ENCODE measurements around the gene TMEM150C. TPM values are rescaled to one million over a fixed set of nuclear protein-coding genes. Genes with fewer than 3 reads are reported as not detected.

TMEM150C gene
- total RNA-seq (2021; ENCODE audit: unreplicated experiment) = 1.8 TPM
- 2.1 TPM for polyA plus RNA-seq (2012; ENCODE audit: insufficient read length)
- percentile 36 among the genes with signal in this experiment for Bru-seq, nascent RNA
- percentile 34 among the genes with signal in this experiment for BruChase-seq, experiment 1, labeled RNA remaining after a 2-hour chase
- percentile 38 among the genes with signal in this experiment for BruChase-seq, experiment 2, labeled RNA remaining after a 6-hour chase
- long read RNA-seq, partial matches to known transcripts = 0 of 3 reads
- long read RNA-seq, other reads (novel, unspliced or antisense) = 2 of 3 reads

- intact Hi-C loops (cut with micrococcal nuclease; ENCODE audit: unreplicated experiment) = no loop called here
- H3K27ac ChIP-seq (ENCODE audit: low read length) = no peak within 1 kb of the TSS
- POLR2A ChIA-PET = interaction anchor here (0.6 kb wide), 1 partner anchor 97 kb away, joined by 7 read pairs; no protein-coding TSS in a partner anchor
- no peak for DNase-seq (ENCODE audit: low read depth, low spot score)
- H3K27me3 ChIP-seq (ENCODE audit: control insufficient read depth, insufficient read depth, low read length) = no peaks in the 10 kb centered on the region; the same call in 1 of the 2 replicates
- H3K36me3 ChIP-seq (ENCODE audit: control insufficient read depth, insufficient read depth, low read length) = no peaks in the 10 kb centered on the region
- peak; percentile 92 for ATAC-seq
- H3K9me3 ChIP-seq (ENCODE audit: control insufficient read depth, insufficient read depth, low read depth, low read length) = no peaks in the 10 kb centered on the region
- BruUV-seq (replicated peaks) = no TSS peak
- no peaks in the 10 kb centered on the region for H3K4me1 ChIP-seq (ENCODE audit: control insufficient read depth, insufficient read depth, low read length)
- peak within 1 kb of the TSS; percentile 41 for H3K4me3 ChIP-seq (ENCODE audit: low read depth in 2 of 2, low read length in 2 of 2)
- in situ Hi-C loops (cut with HindIII; ENCODE audit: low pct_unique_long_range_greater_than_20kb, low sequenced_read_pairs) = no loop called here
- TF ChIP-seq TCF7L2 (IDR thresholded peaks at IDR 0.05; ENCODE audit: low read depth, low read length) = no peak
- TF ChIP-seq, protein P1, sequence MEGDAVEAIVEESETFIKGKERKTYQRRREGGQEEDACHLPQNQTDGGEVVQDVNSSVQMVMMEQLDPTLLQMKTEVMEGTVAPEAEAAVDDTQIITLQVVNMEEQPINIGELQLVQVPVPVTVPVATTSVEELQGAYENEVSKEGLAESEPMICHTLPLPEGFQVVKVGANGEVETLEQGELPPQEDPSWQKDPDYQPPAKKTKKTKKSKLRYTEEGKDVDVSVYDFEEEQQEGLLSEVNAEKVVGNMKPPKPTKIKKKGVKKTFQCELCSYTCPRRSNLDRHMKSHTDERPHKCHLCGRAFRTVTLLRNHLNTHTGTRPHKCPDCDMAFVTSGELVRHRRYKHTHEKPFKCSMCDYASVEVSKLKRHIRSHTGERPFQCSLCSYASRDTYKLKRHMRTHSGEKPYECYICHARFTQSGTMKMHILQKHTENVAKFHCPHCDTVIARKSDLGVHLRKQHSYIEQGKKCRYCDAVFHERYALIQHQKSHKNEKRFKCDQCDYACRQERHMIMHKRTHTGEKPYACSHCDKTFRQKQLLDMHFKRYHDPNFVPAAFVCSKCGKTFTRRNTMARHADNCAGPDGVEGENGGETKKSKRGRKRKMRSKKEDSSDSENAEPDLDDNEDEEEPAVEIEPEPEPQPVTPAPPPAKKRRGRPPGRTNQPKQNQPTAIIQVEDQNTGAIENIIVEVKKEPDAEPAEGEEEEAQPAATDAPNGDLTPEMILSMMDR (IDR thresholded peaks at IDR 0.05) = peak; percentile 28
- CTCF ChIA-PET = no interaction called here
Observed at GRCh38 chr4:82561786-82562563, at the start of gene TMEM150C. Gene TMEM150C, minus strand, starts transcription at chr4:82561988. Its CDS starts 57,331 bp downstream, at chr4:82504657.

- in situ Hi-C loops (cut with HindIII; ENCODE audit: low pct_unique_long_range_greater_than_20kb, low sequenced_read_pairs) (no loop called here), intact Hi-C loops (cut with micrococcal nuclease; ENCODE audit: unreplicated experiment) (no loop called here)
- DNase-seq (ENCODE audit: low read depth, low spot score) = no peak
- Histone ChIP-seq H3K36me3 (ENCODE audit: control insufficient read depth, insufficient read depth, low read length) (no peaks in the 10 kb centered on the region), H3K4me1 (ENCODE audit: control insufficient read depth, insufficient read depth, low read length) (no peaks in the 10 kb centered on the region), H3K9me3 (ENCODE audit: control insufficient read depth, insufficient read depth, low read depth, low read length) (no peaks in the 10 kb centered on the region), H3K4me3 (ENCODE audit: low read depth in 2 of 2, low read length in 2 of 2) (no peak overlapping the region), H3K27me3 (ENCODE audit: control insufficient read depth, insufficient read depth, low read length) (no peaks in the 10 kb centered on the region), H3K27ac (ENCODE audit: low read length) (no peak overlapping the region)
- BruUV-seq (replicated peaks) = no TSS peak
- TF ChIP-seq, protein P1 (IDR thresholded peaks at IDR 0.05) = no peak
- no peak for TF ChIP-seq SIN3A (IDR thresholded peaks at IDR 0.05; ENCODE audit: borderline replicate concordance, insufficient read depth, low read depth, low read length)
- no peak for TF ChIP-seq POLR2AphosphoS5 (IDR thresholded peaks at IDR 0.05; ENCODE audit: low read depth, low read length)
- TF ChIP-seq TCF7L2 (IDR thresholded peaks at IDR 0.05; ENCODE audit: low read depth, low read length) = no peak
- no peak for TF ChIP-seq REST (IDR thresholded peaks at IDR 0.05; ENCODE audit: insufficient read depth in 1 of 2, low read depth in 2 of 2, low read length in 1 of 2)
- POLR2A ChIA-PET = no interaction called here
- ATAC-seq = no peak
- CTCF ChIA-PET = no interaction called here
Observed at GRCh38 chr4:82611527-82611926, 49.7 kb upstream of the TMEM150C start.
